Measurements from ENCODE around the gene SH2D4B. TPM values are rescaled to one million over a fixed set of nuclear protein-coding genes. Genes with fewer than 3 reads are reported as not detected.

Gene SH2D4B
- total RNA-seq, 1 experiment from 2014 or later: 0.07 TPM

GRCh38 chr10:80664071-80664680 is 126.5 kb downstream of the SH2D4B start:
- Histone ChIP-seq H2AFZ (ENCODE audit: low read length) (no peak overlapping the region), H3K27ac (ENCODE audit: low read length) (no peak overlapping the region), H3K9me3 (ENCODE audit: low read length) (no peaks in the 10 kb centered on the region), H3K9me2 (replicated peaks; ENCODE audit: insufficient read depth, low read length) (no peaks in the 10 kb centered on the region), H3K36me3 (ENCODE audit: insufficient read depth, low read length) (no peaks in the 10 kb centered on the region), H3K4me1 (ENCODE audit: low read length) (no peaks in the 10 kb centered on the region), H3K27me3 (ENCODE audit: low read length) (no peaks in the 10 kb centered on the region), H4K20me1 (ENCODE audit: insufficient read depth, low read depth, low read length) (no peaks in the 10 kb centered on the region), H3K4me2 (ENCODE audit: low read depth, low read length, poor library complexity, severe bottlenecking) (no peak overlapping the region), H3K9ac (ENCODE audit: low read length) (no peak overlapping the region), H3K79me2 (ENCODE audit: low read length) (no peaks in the 10 kb centered on the region), H3K4me3 (ENCODE audit: low read length) (no peak overlapping the region)
- peak; percentile 77 for DNase-seq

DNA sequence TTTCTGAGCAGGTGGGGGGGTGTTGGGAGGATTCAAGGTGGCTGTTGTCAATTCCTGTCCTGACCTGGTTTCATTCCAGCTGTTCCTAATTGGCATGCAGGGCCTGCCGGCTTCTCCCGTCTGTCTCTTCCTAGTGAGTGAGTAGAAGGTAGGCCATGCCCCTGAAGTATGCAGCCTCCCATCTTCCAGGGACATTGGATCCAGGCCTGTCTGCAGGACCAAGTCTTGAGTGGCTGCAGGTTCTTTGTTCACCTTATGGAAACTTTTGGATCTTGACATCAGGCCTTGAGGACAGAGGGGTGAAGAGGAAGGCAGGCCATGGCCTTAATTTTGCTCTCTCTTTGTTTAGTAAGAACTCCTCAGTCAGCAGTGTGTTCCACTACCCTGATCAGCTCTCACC is 131.8 kb downstream of the SH2D4B start:
- H3K4me3 ChIP-seq (ENCODE audit: low read length): no peak overlapping the region
- no peaks in the 10 kb centered on the region for H3K36me3 ChIP-seq (ENCODE audit: insufficient read depth, low read length)
- no peaks in the 10 kb centered on the region for H3K27me3 ChIP-seq (ENCODE audit: low read length)
- H3K4me1 ChIP-seq (ENCODE audit: low read length): no peaks in the 10 kb centered on the region
- no peaks in the 10 kb centered on the region for H3K9me2 ChIP-seq (replicated peaks; ENCODE audit: insufficient read depth, low read length)
- no peak overlapping the region for H3K4me2 ChIP-seq (ENCODE audit: low read depth, low read length, poor library complexity, severe bottlenecking)
- no peak overlapping the region for H3K9ac ChIP-seq (ENCODE audit: low read length)
- no peaks in the 10 kb centered on the region for H3K9me3 ChIP-seq (ENCODE audit: low read length)
- no peak for DNase-seq
- no peaks in the 10 kb centered on the region for H4K20me1 ChIP-seq (ENCODE audit: insufficient read depth, low read depth, low read length)
- H3K27ac ChIP-seq (ENCODE audit: low read length): no peak overlapping the region
- H2AFZ ChIP-seq (ENCODE audit: low read length): no peak overlapping the region
- no peaks in the 10 kb centered on the region for H3K79me2 ChIP-seq (ENCODE audit: low read length)

GRCh38 chr10:80670774-80671173 is 133.1 kb downstream of the SH2D4B start:
- no peaks in the 10 kb centered on the region for H3K36me3 ChIP-seq (ENCODE audit: insufficient read depth, low read length)
- no peak overlapping the region for H3K4me2 ChIP-seq (ENCODE audit: low read depth, low read length, poor library complexity, severe bottlenecking)
- no peak overlapping the region for H3K4me3 ChIP-seq (ENCODE audit: low read length)
- DNase-seq: no peak
- H3K9ac ChIP-seq (ENCODE audit: low read length): no peak overlapping the region
- H3K27me3 ChIP-seq (ENCODE audit: low read length): no peaks in the 10 kb centered on the region
- H3K27ac ChIP-seq (ENCODE audit: low read length): no peak overlapping the region
- no peaks in the 10 kb centered on the region for H3K9me3 ChIP-seq (ENCODE audit: low read length)
- no peaks in the 10 kb centered on the region for H3K79me2 ChIP-seq (ENCODE audit: low read length)
- no peaks in the 10 kb centered on the region for H3K9me2 ChIP-seq (replicated peaks; ENCODE audit: insufficient read depth, low read length)
- no peak overlapping the region for H2AFZ ChIP-seq (ENCODE audit: low read length)
- H4K20me1 ChIP-seq (ENCODE audit: insufficient read depth, low read depth, low read length): no peaks in the 10 kb centered on the region
- no peaks in the 10 kb centered on the region for H3K4me1 ChIP-seq (ENCODE audit: low read length)

DNA sequence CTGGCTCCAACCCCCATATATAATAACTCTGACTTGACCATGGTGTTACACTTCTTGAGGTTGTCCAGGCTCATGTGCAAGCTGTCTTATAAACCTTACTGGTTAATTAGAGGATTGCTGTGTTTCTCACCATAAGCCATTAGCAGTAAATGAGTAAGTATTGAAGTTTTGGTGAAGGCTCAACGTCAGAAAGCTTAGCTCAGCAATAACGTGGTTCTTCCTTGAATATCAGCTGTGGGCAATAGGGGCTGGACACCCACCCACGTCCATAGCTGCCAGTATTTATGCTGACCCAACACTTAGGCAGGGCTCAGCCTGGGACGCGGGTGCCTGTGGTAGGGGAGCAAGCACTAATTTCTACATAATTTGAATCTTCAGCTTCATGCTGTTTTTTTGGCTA is 134.1 kb downstream of the SH2D4B start:
- H3K36me3 ChIP-seq (ENCODE audit: insufficient read depth, low read length): no peaks in the 10 kb centered on the region
- H3K4me2 ChIP-seq (ENCODE audit: low read depth, low read length, poor library complexity, severe bottlenecking): no peak overlapping the region
- no peaks in the 10 kb centered on the region for H3K9me2 ChIP-seq (replicated peaks; ENCODE audit: insufficient read depth, low read length)
- H3K9ac ChIP-seq (ENCODE audit: low read length): no peak overlapping the region
- H3K4me3 ChIP-seq (ENCODE audit: low read length): no peak overlapping the region
- H3K9me3 ChIP-seq (ENCODE audit: low read length): no peaks in the 10 kb centered on the region
- H4K20me1 ChIP-seq (ENCODE audit: insufficient read depth, low read depth, low read length): no peaks in the 10 kb centered on the region
- DNase-seq: no peak
- no peaks in the 10 kb centered on the region for H3K79me2 ChIP-seq (ENCODE audit: low read length)
- no peak overlapping the region for H3K27ac ChIP-seq (ENCODE audit: low read length)
- H2AFZ ChIP-seq (ENCODE audit: low read length): no peak overlapping the region
- H3K27me3 ChIP-seq (ENCODE audit: low read length): 0 out of 2 replicates have a peak, but pooled peaks cover 2% of the 10 kb centered on the region
- no peaks in the 10 kb centered on the region for H3K4me1 ChIP-seq (ENCODE audit: low read length)

DNA sequence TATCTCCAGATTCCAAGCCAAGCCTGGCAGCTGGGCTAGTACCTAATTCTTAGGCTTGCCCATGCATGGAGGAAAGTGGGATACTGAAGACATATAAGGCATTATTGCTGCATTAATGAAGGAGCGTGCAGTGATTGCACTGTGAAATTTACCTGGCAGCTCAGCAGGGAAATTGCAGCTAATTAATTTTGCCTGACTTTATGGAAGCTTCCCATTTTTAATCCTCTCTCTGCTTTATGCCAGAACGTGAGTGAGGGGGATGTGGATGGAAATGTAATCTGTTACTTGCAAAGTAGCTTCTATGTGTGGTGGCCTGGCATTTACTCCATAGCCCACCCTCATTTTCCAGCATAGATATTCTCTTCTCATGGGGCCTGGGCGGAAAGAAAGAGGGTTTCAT is 134.9 kb downstream of the SH2D4B start:
- no peaks in the 10 kb centered on the region for H3K4me1 ChIP-seq (ENCODE audit: low read length)
- no peaks in the 10 kb centered on the region for H3K79me2 ChIP-seq (ENCODE audit: low read length)
- H3K9ac ChIP-seq (ENCODE audit: low read length): no peak overlapping the region
- no peaks in the 10 kb centered on the region for H3K9me2 ChIP-seq (replicated peaks; ENCODE audit: insufficient read depth, low read length)
- no peak for DNase-seq
- H2AFZ ChIP-seq (ENCODE audit: low read length): no peak overlapping the region
- H3K4me3 ChIP-seq (ENCODE audit: low read length): no peak overlapping the region
- H3K9me3 ChIP-seq (ENCODE audit: low read length): no peaks in the 10 kb centered on the region
- no peak overlapping the region for H3K4me2 ChIP-seq (ENCODE audit: low read depth, low read length, poor library complexity, severe bottlenecking)
- H3K27me3 ChIP-seq (ENCODE audit: low read length): 0 out of 2 replicates have a peak, but pooled peaks cover 2% of the 10 kb centered on the region
- H3K36me3 ChIP-seq (ENCODE audit: insufficient read depth, low read length): no peaks in the 10 kb centered on the region
- H4K20me1 ChIP-seq (ENCODE audit: insufficient read depth, low read depth, low read length): no peaks in the 10 kb centered on the region
- H3K27ac ChIP-seq (ENCODE audit: low read length): no peak overlapping the region

GRCh38 chr10:80674809-80675208 is 137.1 kb downstream of the SH2D4B start:
- Histone ChIP-seq H3K27ac (ENCODE audit: low read length) (no peak overlapping the region), H3K9me2 (replicated peaks; ENCODE audit: insufficient read depth, low read length) (no peaks in the 10 kb centered on the region), H3K27me3 (ENCODE audit: low read length) (0 out of 2 replicates have a peak, but pooled peaks cover 2% of the 10 kb centered on the region), H3K4me2 (ENCODE audit: low read depth, low read length, poor library complexity, severe bottlenecking) (no peak overlapping the region), H4K20me1 (ENCODE audit: insufficient read depth, low read depth, low read length) (no peaks in the 10 kb centered on the region), H3K9me3 (ENCODE audit: low read length) (no peaks in the 10 kb centered on the region), H2AFZ (ENCODE audit: low read length) (no peak overlapping the region), H3K36me3 (ENCODE audit: insufficient read depth, low read length) (no peaks in the 10 kb centered on the region), H3K79me2 (ENCODE audit: low read length) (no peaks in the 10 kb centered on the region), H3K9ac (ENCODE audit: low read length) (no peak overlapping the region), H3K4me1 (ENCODE audit: low read length) (no peaks in the 10 kb centered on the region), H3K4me3 (ENCODE audit: low read length) (no peak overlapping the region)
- DNase-seq: no peak

- Histone ChIP-seq H3K4me2 (ENCODE audit: low read depth, low read length, poor library complexity, severe bottlenecking) (no peak overlapping the region), H3K9me3 (ENCODE audit: low read length) (no peaks in the 10 kb centered on the region), H3K79me2 (ENCODE audit: low read length) (no peaks in the 10 kb centered on the region), H3K9ac (ENCODE audit: low read length) (no peak overlapping the region), H3K9me2 (replicated peaks; ENCODE audit: insufficient read depth, low read length) (no peaks in the 10 kb centered on the region), H4K20me1 (ENCODE audit: insufficient read depth, low read depth, low read length) (no peaks in the 10 kb centered on the region), H3K36me3 (ENCODE audit: insufficient read depth, low read length) (no peaks in the 10 kb centered on the region), H3K27ac (ENCODE audit: low read length) (no peak overlapping the region), H3K27me3 (ENCODE audit: low read length) (0 out of 2 replicates have a peak, but pooled peaks cover 1% of the 10 kb centered on the region), H3K4me1 (ENCODE audit: low read length) (no peaks in the 10 kb centered on the region), H3K4me3 (ENCODE audit: low read length) (no peak overlapping the region), H2AFZ (ENCODE audit: low read length) (no peak overlapping the region)
- no peak for DNase-seq
Observed at GRCh38 chr10:80681142-80681541, 143.4 kb downstream of the SH2D4B start.

GRCh38 chr10:80684259-80684658 is 146.6 kb downstream of the SH2D4B start:
- Histone ChIP-seq H3K27me3 (ENCODE audit: low read length) (no peaks in the 10 kb centered on the region), H3K4me2 (ENCODE audit: low read depth, low read length, poor library complexity, severe bottlenecking) (no peak overlapping the region), H3K4me3 (ENCODE audit: low read length) (no peak overlapping the region), H3K36me3 (ENCODE audit: insufficient read depth, low read length) (no peaks in the 10 kb centered on the region), H3K9me2 (replicated peaks; ENCODE audit: insufficient read depth, low read length) (no peaks in the 10 kb centered on the region), H4K20me1 (ENCODE audit: insufficient read depth, low read depth, low read length) (no peaks in the 10 kb centered on the region), H2AFZ (ENCODE audit: low read length) (no peak overlapping the region), H3K27ac (ENCODE audit: low read length) (no peak overlapping the region), H3K4me1 (ENCODE audit: low read length) (no peaks in the 10 kb centered on the region), H3K9me3 (ENCODE audit: low read length) (no peaks in the 10 kb centered on the region), H3K79me2 (ENCODE audit: low read length) (no peaks in the 10 kb centered on the region), H3K9ac (ENCODE audit: low read length) (no peak overlapping the region)
- peak; percentile 81 for DNase-seq
